Measurements from ENCODE around the gene ZNF883.
A peak's percentile ranks its signal among the peaks of the same experiment; 100 is the strongest.
"Not testable (repeated sequence)": the region's sequence is repeated elsewhere in the genome, so short reads cannot be mapped to it uniquely, and the experiment has no call there.

The ZNF883 gene

GRCh38 chr9:113011911-113012381 is at the start of gene ZNF883:
Gene ZNF883 (minus strand): TSS chr9:113012192.
- in situ Hi-C loops (cut with MboI; ENCODE audit: low sequenced_read_pairs): no loop called here
- no peaks in the 10 kb centered on the region for H3K36me3 ChIP-seq (replicated peaks)
- H3K9me3 ChIP-seq: no peaks in the 10 kb centered on the region
- no peak for DNase-seq (ENCODE audit: low spot score in 2 of 2)
- no peaks in the 10 kb centered on the region for H3K27me3 ChIP-seq (ENCODE audit: low read depth)
- H3K4me3 ChIP-seq: no peak within 1 kb of the TSS
- no peaks in the 10 kb centered on the region for H3K4me1 ChIP-seq

- H3K4me1 ChIP-seq; in situ Hi-C loops (cut with MboI; ENCODE audit: low sequenced_read_pairs); H3K9me3 ChIP-seq; H3K27me3 ChIP-seq (ENCODE audit: low read depth); H3K4me3 ChIP-seq; DNase-seq (ENCODE audit: low spot score in 2 of 2); H3K36me3 ChIP-seq (replicated peaks): not testable (repeated sequence)
Observed at GRCh38 chr9:113061072-113061850, 49.3 kb upstream of the ZNF883 start.

GRCh38 chr9:113059581-113060284 is 47.7 kb upstream of the ZNF883 start:
- H3K4me1 ChIP-seq; H3K9me3 ChIP-seq; in situ Hi-C loops (cut with MboI; ENCODE audit: low sequenced_read_pairs); H3K4me3 ChIP-seq; H3K27me3 ChIP-seq (ENCODE audit: low read depth); DNase-seq (ENCODE audit: low spot score in 2 of 2); H3K36me3 ChIP-seq (replicated peaks): not testable (repeated sequence)

- no peaks in the 10 kb centered on the region for H3K9me3 ChIP-seq
- no peaks in the 10 kb centered on the region for H3K27me3 ChIP-seq (ENCODE audit: low read depth)
- DNase-seq (ENCODE audit: low spot score in 2 of 2): no peak
- in situ Hi-C loops (cut with MboI; ENCODE audit: low sequenced_read_pairs): no loop called here
- no peak overlapping the region for H3K4me3 ChIP-seq
- H3K36me3 ChIP-seq (replicated peaks): no peaks in the 10 kb centered on the region
- H3K4me1 ChIP-seq: no peaks in the 10 kb centered on the region
Observed at GRCh38 chr9:113057193-113057592, 45.2 kb upstream of the ZNF883 start.

- Histone ChIP-seq H3K36me3 (replicated peaks) (no peaks in the 10 kb centered on the region), H3K4me1 (no peaks in the 10 kb centered on the region), H3K27me3 (ENCODE audit: low read depth) (no peaks in the 10 kb centered on the region), H3K9me3 (no peaks in the 10 kb centered on the region), H3K4me3 (no peak within 1 kb of the TSS)
- no peak for DNase-seq (ENCODE audit: low spot score in 2 of 2)
- in situ Hi-C loops (cut with MboI; ENCODE audit: low sequenced_read_pairs): no loop called here
Observed at GRCh38 chr9:113056191-113057106, 44.5 kb upstream of the ZNF883 start, which contains the start of gene ZFP37. Gene ZFP37 (minus strand): TSS chr9:113056724. CDS start chr9:113056688, 36 bp downstream.

- in situ Hi-C loops (cut with MboI; ENCODE audit: low sequenced_read_pairs): no loop called here
- no peak for DNase-seq (ENCODE audit: low spot score in 2 of 2)
Observed at GRCh38 chr9:113042884-113043657, 31.1 kb upstream of the ZNF883 start.

GRCh38 chr9:113026200-113026599 is 14.2 kb upstream of the ZNF883 start:
- Histone ChIP-seq H3K4me3 (no peak overlapping the region), H3K36me3 (replicated peaks) (no peaks in the 10 kb centered on the region), H3K27me3 (ENCODE audit: low read depth) (no peaks in the 10 kb centered on the region), H3K9me3 (no peaks in the 10 kb centered on the region), H3K4me1 (no peaks in the 10 kb centered on the region)
- in situ Hi-C loops (cut with MboI; ENCODE audit: low sequenced_read_pairs): no loop called here
- DNase-seq (ENCODE audit: low spot score in 2 of 2): no peak

More at GRCh38 chr9:113042884-113043657, 31.1 kb upstream of the ZNF883 start:
- Histone ChIP-seq H3K27me3 (ENCODE audit: low read depth) (no peaks in the 10 kb centered on the region), H3K4me3 (no peak overlapping the region), H3K36me3 (replicated peaks) (no peaks in the 10 kb centered on the region), H3K9me3 (peaks cover 9% of the 10 kb centered on the region), H3K4me1 (no peaks in the 10 kb centered on the region)

- Histone ChIP-seq H3K9me3 (no peaks in the 10 kb centered on the region), H3K36me3 (replicated peaks) (no peaks in the 10 kb centered on the region), H3K4me3 (no peak overlapping the region), H3K27me3 (ENCODE audit: low read depth) (no peaks in the 10 kb centered on the region), H3K4me1 (no peaks in the 10 kb centered on the region)
- in situ Hi-C loops (cut with MboI; ENCODE audit: low sequenced_read_pairs): no loop called here
- DNase-seq (ENCODE audit: low spot score in 2 of 2): no peak
Observed at GRCh38 chr9:113018247-113018646, 6.3 kb upstream of the ZNF883 start.

GRCh38 chr9:113012492-113012891 is 500 bp upstream of the ZNF883 start:
- Histone ChIP-seq H3K27me3 (ENCODE audit: low read depth) (no peaks in the 10 kb centered on the region), H3K36me3 (replicated peaks) (no peaks in the 10 kb centered on the region), H3K9me3 (no peaks in the 10 kb centered on the region), H3K4me1 (no peaks in the 10 kb centered on the region), H3K4me3 (no peak overlapping the region)
- in situ Hi-C loops (cut with MboI; ENCODE audit: low sequenced_read_pairs): no loop called here
- no peak for DNase-seq (ENCODE audit: low spot score in 2 of 2)

GRCh38 chr9:113005777-113006176 is 6.2 kb downstream of the ZNF883 start:
- H3K4me1 ChIP-seq: no peaks in the 10 kb centered on the region
- no peak for DNase-seq (ENCODE audit: low spot score in 2 of 2)
- H3K36me3 ChIP-seq (replicated peaks): no peaks in the 10 kb centered on the region
- no peaks in the 10 kb centered on the region for H3K27me3 ChIP-seq (ENCODE audit: low read depth)
- H3K9me3 ChIP-seq: no peaks in the 10 kb centered on the region
- H3K4me3 ChIP-seq: no peak overlapping the region
- in situ Hi-C loops (cut with MboI; ENCODE audit: low sequenced_read_pairs): no loop called here

GRCh38 chr9:112997236-112997941 is 14.6 kb downstream of the ZNF883 start:
- no peaks in the 10 kb centered on the region for H3K4me1 ChIP-seq
- DNase-seq (ENCODE audit: low spot score in 2 of 2): no peak
- H3K36me3 ChIP-seq (replicated peaks): no peaks in the 10 kb centered on the region
- in situ Hi-C loops (cut with MboI; ENCODE audit: low sequenced_read_pairs): no loop called here
- H3K4me3 ChIP-seq: no peak overlapping the region
- H3K9me3 ChIP-seq: peaks cover 2% of the 10 kb centered on the region; the same call in 1 of the 2 replicates
- H3K27me3 ChIP-seq (ENCODE audit: low read depth): no peaks in the 10 kb centered on the region

- Histone ChIP-seq H3K4me1 (no peaks in the 10 kb centered on the region), H3K4me3 (no peak overlapping the region), H3K9me3 (no peaks in the 10 kb centered on the region), H3K27me3 (ENCODE audit: low read depth) (no peaks in the 10 kb centered on the region), H3K36me3 (replicated peaks) (no peaks in the 10 kb centered on the region)
- peak in 1 of 2 experiments; percentile 16 for DNase-seq (ENCODE audit: low spot score in 2 of 2)
- in situ Hi-C loops (cut with MboI; ENCODE audit: low sequenced_read_pairs): no loop called here
Observed at GRCh38 chr9:112971415-112971814, 40.6 kb downstream of the ZNF883 start.
